ENCODE measurements around the gene CHERP. TPM values are rescaled to one million over a fixed set of nuclear protein-coding genes. Genes with fewer than 3 reads are reported as not detected.

CHERP gene
- total RNA-seq, 1 experiment from 2014 or later: 101 TPM

- Histone ChIP-seq H3K27me3 (ENCODE audit: insufficient read depth, low read length) (no peaks in the 10 kb centered on the region), H2AFZ (ENCODE audit: low read length) (no peak overlapping the region), H3K23ac (ENCODE audit: insufficient read length, low read depth, low read length) (no peak overlapping the region), H4K91ac (ENCODE audit: insufficient read length, low read depth, low read length) (no peak overlapping the region), H3K4me1 (ENCODE audit: insufficient read depth, low read length) (no peaks in the 10 kb centered on the region), H3K4me2 (ENCODE audit: insufficient read depth, insufficient read length, low read length) (no peak overlapping the region), H2BK120ac (ENCODE audit: low read depth, low read length, poor library complexity, severe bottlenecking) (no peak overlapping the region), H2BK12ac (ENCODE audit: insufficient read length, low read depth, low read length) (no peak overlapping the region), H4K20me1 (ENCODE audit: control insufficient read depth, insufficient read depth, insufficient read length) (no peaks in the 10 kb centered on the region), H3K4ac (ENCODE audit: low read depth, low read length) (no peak overlapping the region), H4K8ac (replicated peaks; ENCODE audit: insufficient read length, low read depth, low read length) (no peak overlapping the region), H3K14ac (ENCODE audit: insufficient read depth, low read length) (no peak overlapping the region), H4K5ac (ENCODE audit: insufficient read length, low read depth, low read length) (no peak overlapping the region), H2AK5ac (ENCODE audit: insufficient read length, low read length) (no peak overlapping the region), H3T11ph (ENCODE audit: low read length) (no peak overlapping the region), H3K9me3 (ENCODE audit: control insufficient read depth, low read depth, low read length) (no peaks in the 10 kb centered on the region), H3K79me2 (ENCODE audit: insufficient read depth, low read length) (no peaks in the 10 kb centered on the region), H3K56ac (ENCODE audit: insufficient read length, low read depth, low read length) (no peak overlapping the region), H3K79me1 (ENCODE audit: insufficient read depth, low read depth, low read length, poor library complexity, severe bottlenecking) (no peaks in the 10 kb centered on the region), H2BK15ac (ENCODE audit: low read depth, low read length) (no peak overlapping the region), H2BK5ac (ENCODE audit: insufficient read length, low read length) (no peak overlapping the region), H3K18ac (ENCODE audit: insufficient read length, low read depth, low read length) (no peak overlapping the region), H3K9ac (ENCODE audit: extremely low read depth, insufficient read length, low read length) (no peak overlapping the region), H3K27ac (ENCODE audit: insufficient read length, low read depth, low read length) (no peak overlapping the region), H2BK20ac (ENCODE audit: low read depth, low read length, poor library complexity, severe bottlenecking) (no peak overlapping the region), H3K23me2 (ENCODE audit: insufficient read length, low read depth, low read length, poor library complexity, severe bottlenecking) (peaks cover 3% of the 10 kb centered on the region)
- Mint-ChIP-seq H3K27ac (peak overlapping the region in 1 of 3 experiments; percentile 40; a peak in 1 of 7 replicates), H3K4me1 (peaks cover 5 to 16% of the 10 kb centered on the region in 2 experiments), H3K4me3 (peak overlapping the region; percentile 89 to 94), H3K27me3 (ENCODE audit: low read depth) (no peaks in the 10 kb centered on the region), H3K36me3 (ENCODE audit: insufficient read depth in 1 of 3, low read depth in 3 of 3) (peaks cover 5 to 9% (median 6%) of the 10 kb centered on the region in 3 experiments; a peak in 5 of 7 replicates), H3K9me3 (no peaks in the 10 kb centered on the region)
- TF ChIP-seq, protein P1, sequence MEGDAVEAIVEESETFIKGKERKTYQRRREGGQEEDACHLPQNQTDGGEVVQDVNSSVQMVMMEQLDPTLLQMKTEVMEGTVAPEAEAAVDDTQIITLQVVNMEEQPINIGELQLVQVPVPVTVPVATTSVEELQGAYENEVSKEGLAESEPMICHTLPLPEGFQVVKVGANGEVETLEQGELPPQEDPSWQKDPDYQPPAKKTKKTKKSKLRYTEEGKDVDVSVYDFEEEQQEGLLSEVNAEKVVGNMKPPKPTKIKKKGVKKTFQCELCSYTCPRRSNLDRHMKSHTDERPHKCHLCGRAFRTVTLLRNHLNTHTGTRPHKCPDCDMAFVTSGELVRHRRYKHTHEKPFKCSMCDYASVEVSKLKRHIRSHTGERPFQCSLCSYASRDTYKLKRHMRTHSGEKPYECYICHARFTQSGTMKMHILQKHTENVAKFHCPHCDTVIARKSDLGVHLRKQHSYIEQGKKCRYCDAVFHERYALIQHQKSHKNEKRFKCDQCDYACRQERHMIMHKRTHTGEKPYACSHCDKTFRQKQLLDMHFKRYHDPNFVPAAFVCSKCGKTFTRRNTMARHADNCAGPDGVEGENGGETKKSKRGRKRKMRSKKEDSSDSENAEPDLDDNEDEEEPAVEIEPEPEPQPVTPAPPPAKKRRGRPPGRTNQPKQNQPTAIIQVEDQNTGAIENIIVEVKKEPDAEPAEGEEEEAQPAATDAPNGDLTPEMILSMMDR (conservative IDR thresholded peaks at IDR 0.05): no peak
- DNase-seq: no peak
- no CpG with 5 or more reads among the region's 12 CpGs for WGBS (ENCODE audit: extremely low coverage, insufficient read length, low lambda C conversion rate)
These were observed 45.2 kb downstream of the CHERP start for GRCh38 chr19:16497042-16497441.

Measured in H9 (cell line).